AG04449 (cell line): ENCODE data around the gene PIGB.
A peak's percentile ranks its signal among the peaks of the same experiment; 100 is the strongest.
"Not testable (repeated sequence)": the region's sequence is repeated elsewhere in the genome, so short reads cannot be mapped to it uniquely, and the experiment has no call there.

Source experiments
- CTCF ChIA-PET: fragments of 350-600 bp; formaldehyde crosslinking; extraction: SDS; loops from one replicate; lab custom pipeline; 2021; ENCODE audit warnings: antibody characterized with exemption; lab: Yijun Ruan, JAX
- POLR2A ChIA-PET: fragments of 400-600, 350-600 bp; formaldehyde crosslinking; extraction: SDS; loops from one replicate; lab custom pipeline; 2020; ENCODE audit warnings: antibody characterized with exemption, inconsistent platforms; lab: Yijun Ruan, JAX
- DNase-seq: peaks from one replicate; pipeline ENCODE4 v3.0.0-alpha.2; 2010; ENCODE audit warnings: low read depth, low spot score
- H3K4me3 ChIP-seq: 2 replicates; pipeline ENCODE4 v1.5.1; 2011; ENCODE audit warnings: low read depth, mild to moderate bottlenecking, control low read depth, low read length
- CTCF ChIP-seq: IDR thresholded peaks from one replicate; pipeline ENCODE4 v1.5.1; 2011; ENCODE audit warnings: mild to moderate bottlenecking, moderate library complexity, low read length, control low read depth, inconsistent platforms; ENCODE audit not compliant: insufficient read depth; ENCODE audit errors: missing control alignments

Gene PIGB

GRCh38 chr15:55398243-55398642 lies 79.2 kb downstream of the PIGB start:
- ChIA-PET POLR2A (no interaction called here), CTCF (interaction anchor here (6.1 kb wide), 1 partner anchor 10 kb away, joined by 38 read pairs; the partner anchor contains the start of genes CCPG1 and PIERCE2)
- H3K4me3 ChIP-seq = no peak overlapping the region
- no peak for TF ChIP-seq CTCF
- DNase-seq = no peak

- DNase-seq, H3K4me3 ChIP-seq, POLR2A ChIA-PET, CTCF ChIA-PET: not testable (repeated sequence)
Observed at GRCh38 chr15:55400050-55400449, 81.0 kb downstream of the PIGB start.

GRCh38 chr15:55401786-55402246 lies 82.8 kb downstream of the PIGB start:
- no peak for DNase-seq
- POLR2A ChIA-PET = no interaction called here
- CTCF ChIA-PET = interaction anchor here (0.8 to 1.5 kb wide), 4 partner anchors 9 to 33 kb away, joined by 3 to 6 read pairs (median 4); no protein-coding TSS in a partner anchor
- no peak overlapping the region for H3K4me3 ChIP-seq
- no peak for TF ChIP-seq CTCF

GRCh38 chr15:55402707-55403106 lies 83.7 kb downstream of the PIGB start:
- ChIA-PET CTCF (interaction anchor here (0.7 kb wide), 1 partner anchor 110 kb away, joined by 3 read pairs; no protein-coding TSS in a partner anchor), POLR2A (no interaction called here)
- no peak overlapping the region for H3K4me3 ChIP-seq
- no peak for TF ChIP-seq CTCF
- DNase-seq = no peak

- POLR2A ChIA-PET = no interaction called here
- CTCF ChIA-PET = interaction anchor here (0.6 kb wide), 1 partner anchor 206 kb away, joined by 3 read pairs; no protein-coding TSS in a partner anchor
- peak; percentile 24 for DNase-seq
- TF ChIP-seq CTCF = no peak
- H3K4me3 ChIP-seq = no peak overlapping the region
Observed at GRCh38 chr15:55403531-55403930, 84.5 kb downstream of the PIGB start.
